ENCODE measurements around the gene NRDE2.

Gene NRDE2

DNA sequence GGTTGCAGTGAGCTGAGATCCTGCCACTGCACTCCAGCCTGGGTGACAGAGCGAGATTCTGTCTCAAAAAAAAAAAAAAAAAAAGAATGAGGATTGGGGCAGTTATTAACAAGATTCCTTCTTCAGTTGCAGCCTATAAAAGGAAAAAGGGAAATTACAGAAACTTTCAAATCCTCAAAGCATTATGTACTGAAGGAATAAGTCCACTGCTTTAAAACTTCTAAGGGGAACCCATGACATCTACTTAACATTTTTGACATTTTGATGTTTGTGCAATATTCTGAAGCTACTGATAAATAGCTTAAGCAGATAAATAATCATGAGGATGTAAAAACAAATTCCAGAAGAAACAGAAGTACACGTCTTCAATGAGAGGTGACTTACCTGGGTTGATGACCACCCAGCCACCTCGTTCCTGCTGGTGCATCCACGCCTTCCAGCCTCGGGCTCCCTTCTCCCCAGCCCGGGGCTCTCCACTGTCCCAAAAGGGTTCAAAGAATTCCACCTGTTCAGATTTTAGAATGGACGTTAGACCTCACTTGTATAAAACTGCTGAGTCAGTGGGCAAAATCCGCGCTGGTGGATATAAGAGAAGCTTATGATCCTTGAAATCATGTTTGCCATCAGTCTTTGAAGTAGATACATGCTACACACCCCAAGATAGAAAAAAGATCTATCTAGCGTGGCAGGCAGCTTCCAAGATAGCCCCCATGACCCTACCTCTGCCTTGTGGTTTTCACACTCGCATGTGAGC lies 33.7 kb downstream of the NRDE2 start:
- no peak for DNase-seq

DNA sequence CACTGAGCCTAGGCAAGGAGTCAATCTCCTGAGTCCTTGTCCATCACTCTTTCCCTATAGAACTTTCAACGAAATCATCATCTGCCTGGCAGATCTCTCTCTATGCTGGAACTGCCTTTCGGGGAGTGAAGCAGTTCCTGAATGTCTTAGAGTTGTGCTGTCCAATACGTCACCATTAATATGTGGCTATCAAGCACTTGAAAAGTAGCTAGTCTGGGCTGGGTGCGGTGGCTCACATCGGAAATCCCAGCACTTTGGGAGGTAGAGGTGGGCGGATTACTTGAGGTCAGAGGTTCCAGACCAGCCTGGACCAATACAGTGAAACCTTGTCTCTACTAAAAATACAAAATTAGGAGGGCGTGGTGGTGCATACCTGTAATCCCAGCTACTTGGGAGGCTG lies 35.1 kb downstream of the NRDE2 start:
- DNase-seq: no peak

DNA sequence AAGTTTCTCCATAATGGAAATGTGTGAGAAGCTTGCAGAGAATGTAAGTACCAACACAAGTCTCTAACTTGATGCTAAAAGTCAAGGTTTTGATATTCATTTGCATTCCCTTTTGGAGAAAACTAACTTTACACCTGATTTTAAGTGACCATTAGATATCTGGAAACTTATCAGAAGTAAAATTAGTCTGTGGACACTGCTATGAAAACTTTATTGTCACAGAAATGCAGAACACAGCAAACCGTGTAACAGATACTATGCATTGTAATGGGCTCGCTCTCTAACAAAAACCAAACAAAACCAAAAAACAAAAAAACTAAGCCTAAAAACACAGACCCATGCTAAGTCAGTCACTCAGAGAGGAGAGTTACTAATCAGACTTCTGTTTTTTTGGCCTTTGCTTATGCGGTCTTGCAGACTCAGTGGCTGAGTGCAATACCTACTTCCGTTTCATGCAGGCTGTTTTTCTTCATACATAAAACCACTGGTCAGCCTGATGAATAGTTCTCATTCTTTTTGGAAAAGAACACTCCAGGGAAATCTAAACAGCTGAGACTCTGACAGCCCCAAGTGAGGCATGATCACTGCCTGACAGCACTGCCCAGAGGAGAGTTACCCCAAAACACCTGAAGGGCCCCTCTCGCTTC lies 35.7 kb downstream of the NRDE2 start:
- no peak for DNase-seq

DNA sequence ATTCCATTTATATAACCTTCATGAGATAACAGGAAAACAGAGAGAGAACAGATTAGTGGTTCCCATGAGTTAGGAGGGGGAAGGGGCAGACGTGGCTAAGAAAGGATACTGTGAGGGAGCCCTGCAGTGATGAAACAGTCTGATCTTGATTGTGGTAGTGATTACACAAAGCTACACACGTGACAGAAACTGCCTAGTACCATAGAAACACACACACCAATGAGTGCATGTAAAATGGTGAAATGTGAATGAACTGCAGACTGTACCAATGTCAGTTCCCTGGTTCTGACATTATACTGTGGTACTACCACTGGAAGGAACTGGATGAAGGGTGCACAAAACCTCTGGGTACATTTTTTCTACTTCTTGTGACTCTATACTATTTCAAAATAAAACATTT lies 36.9 kb downstream of the NRDE2 start:
- DNase-seq: no peak

DNA sequence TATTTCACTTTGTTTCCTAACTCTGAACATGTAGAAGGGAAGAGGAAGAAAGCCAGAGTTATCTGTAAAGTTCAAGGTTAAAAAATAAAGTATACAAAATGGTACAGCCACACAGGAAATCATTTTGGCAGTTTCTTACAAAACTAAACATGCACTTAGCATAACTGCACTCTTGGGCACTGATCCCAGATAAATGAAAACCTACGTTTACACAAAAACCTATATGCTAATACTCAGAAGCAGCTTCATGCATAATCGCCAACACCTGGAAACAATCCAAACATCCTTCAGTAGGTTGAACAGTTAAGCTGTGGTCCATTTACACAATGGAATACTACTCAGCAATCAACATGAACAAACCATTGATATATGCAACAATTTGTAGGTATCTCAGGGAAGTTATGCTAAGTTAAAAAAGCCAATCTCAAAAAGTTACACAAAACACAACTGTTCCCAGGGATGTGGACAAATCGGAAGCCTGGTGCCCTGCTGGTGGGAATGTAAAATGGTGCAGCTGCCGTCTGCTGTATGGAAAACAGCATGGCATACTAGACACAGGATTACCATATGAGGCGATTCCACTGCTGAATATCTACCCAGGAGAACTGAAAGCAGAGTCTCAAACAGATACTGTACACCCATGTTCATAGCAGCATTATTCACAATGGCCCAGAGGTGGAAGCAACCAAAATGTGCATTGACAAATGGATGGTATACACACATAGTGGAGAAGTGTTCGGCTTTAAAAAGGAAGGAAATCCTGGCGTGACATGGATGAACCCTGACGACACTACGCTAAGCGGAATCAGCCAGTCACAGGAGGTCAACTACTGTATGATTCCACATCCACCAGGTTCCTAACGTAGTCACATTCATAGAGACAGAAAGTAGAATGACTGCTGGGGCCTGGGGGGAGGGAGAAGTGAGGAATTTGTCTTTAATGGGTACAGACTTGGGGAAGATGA lies 37.7 kb downstream of the NRDE2 start:
- no peak for DNase-seq

DNA sequence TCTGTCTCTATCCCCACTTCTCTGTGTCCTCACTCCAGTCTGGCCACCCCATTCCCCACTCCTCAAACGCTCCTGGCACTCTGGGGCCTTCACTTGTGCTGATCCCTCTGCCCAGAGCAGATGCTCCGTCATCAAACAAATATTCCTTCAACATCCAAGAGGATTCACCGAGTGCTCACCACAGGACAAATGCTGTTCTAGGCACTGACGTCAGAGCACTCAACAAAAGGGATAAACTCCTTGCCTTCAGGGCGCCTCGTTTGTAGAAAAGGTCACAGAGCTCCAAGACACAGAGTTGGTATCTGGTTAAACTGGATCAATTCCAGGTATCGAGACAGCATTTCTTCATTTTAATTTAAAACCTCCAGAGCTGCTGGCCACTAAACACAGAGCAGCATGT lies 40.0 kb downstream of the NRDE2 start:
- DNase-seq: no peak

DNA sequence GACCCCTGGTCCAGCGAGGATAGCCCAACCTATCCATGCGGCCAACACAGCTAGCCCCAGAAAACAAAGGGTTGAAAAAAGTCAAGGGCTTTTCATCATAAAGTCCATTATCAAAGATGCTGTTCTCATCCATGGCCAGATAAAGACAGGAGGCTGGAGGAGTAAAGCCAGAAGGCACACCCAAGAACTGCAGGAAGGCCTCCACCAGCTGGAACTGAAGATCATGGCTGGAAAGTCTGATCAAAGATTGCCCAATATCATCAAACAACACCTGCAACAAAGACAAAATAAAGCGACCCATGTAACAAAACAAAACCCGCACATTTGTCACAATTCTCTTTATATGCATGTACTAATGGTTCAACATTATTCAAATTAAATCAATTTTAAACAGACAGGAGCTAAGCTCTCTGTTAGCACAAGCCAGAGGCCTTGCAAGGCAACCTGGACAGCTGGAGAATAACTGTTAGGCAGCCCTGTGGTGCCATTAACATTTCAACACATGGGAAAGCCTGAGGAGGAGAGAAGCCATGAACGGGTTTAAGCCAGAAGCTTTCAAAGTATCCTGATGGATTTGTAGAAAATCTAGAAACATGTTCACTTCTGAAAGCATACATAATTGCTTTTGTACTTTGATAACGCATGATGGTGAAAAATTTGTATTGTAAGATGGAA lies 41.3 kb downstream of the NRDE2 start:
- no peak for DNase-seq

DNA sequence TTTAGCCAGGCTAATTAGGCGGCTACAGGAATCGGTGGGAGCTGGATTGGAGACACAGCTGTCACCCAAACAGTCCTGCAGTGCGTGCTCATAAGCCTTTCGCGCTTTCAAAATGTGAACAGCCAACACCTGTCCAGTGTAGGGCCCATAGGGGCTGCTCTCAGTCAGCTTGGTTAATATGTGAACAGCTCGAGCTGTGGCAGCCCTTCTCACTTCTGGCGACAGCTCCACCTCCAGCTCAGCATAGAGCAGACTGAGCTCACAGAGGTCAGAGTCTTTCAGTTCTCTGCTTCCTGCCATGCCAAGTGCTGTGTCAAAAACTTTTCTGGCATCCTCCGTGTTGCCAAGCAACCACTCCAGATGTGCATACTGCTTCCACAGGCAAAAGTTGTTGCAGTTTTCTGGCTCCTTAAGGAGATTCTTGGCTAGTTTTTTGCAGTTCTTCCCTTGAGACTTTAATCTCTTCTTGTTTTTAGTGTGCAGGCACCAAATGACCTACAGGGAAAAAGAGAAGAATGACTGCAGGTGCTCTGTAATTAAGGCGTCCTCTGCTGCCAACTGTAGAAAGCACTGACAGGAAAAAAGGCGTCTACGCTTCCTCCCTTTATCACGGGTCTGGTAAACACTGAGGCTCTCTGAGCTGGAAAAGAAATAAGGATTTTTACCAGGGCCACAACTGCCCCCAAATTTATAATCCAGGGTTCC lies 42.9 kb downstream of the NRDE2 start:
- no peak for DNase-seq

DNA sequence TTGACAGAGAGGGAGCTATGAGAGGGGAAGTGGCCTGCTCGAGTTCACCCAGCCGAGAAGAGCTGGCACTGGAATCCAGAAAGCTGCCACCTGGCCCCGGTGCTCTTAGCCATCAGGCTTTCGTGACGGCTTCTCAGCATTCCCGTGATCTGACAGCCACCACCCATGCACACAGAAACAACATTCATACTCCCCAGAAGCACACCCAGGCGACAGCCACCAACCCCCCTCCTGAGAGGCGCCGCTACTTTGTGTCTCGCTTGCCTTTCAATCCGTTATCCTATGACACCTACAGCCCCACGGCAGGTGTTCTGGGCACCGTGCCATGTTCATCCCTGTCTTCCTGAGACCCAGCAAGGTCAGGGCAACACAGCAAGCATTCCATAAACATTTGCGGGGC lies 44.0 kb downstream of the NRDE2 start:
- DNase-seq: peak; percentile 17

DNA sequence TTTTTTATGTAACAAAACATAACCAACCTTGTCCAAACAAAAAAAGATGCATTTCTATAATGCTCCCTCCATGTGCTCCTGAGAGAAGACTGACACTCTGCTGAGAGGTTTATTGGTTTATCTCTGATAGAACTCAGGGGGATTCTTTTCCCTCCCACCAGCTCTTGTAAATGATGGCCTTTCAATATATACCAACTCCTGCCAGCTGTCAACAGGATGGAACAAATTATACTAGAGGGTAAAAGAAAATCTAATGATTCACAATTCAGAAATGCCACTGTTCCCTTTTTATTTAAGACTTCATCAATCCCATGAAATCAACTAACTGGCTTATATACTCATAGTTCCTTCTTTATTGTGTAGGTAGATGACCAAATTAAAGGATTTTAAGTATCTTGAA lies 50.0 kb downstream of the NRDE2 start:
- DNase-seq: no peak

DNA sequence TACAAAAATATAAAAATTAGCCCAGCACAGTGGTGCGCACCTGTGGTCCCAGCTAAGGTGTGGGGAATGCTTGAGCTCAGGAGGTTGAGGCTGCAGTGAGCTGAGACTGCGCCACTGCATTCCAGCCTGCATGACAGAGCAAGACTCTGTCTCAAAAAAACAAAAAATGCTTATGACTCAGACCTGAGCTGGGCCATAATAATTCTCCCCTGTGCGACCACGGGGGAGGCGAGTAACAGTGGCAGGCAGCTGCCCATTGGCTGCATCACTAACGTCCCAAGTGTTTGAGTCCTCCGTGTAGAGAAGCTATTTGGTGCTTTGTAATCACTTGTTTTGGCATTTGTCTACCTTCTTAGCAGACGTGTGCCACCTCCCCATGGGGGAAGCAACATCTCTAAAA lies 50.5 kb downstream of the NRDE2 start:
- no peak for DNase-seq

DNA sequence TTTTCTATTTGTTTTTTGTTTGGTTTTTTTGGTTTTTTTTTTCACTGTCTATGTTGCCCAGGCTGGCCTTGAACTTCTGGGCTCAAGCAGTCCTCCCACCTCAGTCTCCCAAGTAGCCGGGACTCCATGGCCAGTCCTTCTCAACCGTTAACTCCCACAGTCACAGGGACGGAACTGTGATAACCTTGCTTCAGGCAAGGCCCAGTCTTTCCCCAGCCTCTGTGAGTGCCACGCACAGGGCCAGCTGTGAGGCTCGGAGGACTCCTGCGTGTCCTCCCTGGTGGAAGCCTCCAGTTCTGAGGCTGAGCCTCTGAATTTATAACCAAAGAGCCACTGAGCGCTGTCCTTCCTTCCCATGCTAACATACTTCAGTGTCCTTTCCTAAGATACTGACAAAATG lies 51.6 kb downstream of the NRDE2 start:
- DNase-seq: no peak

DNA sequence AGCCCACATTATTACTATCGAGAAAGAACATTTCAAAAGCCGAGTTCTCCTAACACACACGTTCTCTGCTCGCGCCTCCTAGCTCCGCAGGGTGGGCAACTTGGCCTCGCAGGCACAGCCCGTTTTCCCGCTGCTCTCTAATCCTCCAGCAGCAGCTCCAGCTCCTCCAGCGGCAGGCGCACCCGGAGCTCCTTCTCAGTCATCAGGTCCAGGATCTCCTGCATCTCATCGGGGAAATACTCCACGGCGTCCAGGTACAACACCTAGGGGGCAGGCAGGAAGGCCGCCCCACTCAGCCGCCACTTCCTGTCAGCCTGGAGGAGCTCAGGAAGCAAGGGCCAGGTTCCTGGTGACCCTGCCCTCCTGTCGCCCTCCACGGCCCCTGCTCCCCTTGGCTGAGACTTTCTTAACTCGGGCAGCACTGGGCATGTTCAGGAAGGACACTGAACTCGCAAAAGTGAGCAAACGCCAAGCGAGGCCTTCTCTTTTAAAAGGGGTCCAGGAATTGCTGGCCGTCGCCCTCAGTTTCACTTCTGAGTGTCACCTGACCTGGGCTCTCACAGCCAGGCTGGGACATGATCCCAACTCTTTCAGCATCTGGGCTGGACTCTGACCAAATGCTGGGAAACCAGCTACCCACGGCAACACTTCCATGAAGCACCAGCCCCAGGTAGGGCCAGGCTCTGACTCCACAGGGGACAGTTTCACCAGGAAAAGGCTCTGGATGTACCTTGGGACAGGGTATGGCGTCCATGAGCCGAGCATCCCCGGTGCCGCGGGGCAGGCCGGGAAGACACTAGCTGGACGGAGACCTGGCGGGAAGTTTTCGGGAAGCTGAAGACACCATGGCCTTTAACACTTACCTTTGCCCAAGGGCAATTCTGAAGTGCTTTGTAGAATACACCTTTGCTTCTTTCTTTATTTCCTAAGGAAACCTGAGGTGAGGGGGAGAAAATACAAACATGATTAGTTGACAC lies 53.3 kb downstream of the NRDE2 start:
- DNase-seq: no peak

DNA sequence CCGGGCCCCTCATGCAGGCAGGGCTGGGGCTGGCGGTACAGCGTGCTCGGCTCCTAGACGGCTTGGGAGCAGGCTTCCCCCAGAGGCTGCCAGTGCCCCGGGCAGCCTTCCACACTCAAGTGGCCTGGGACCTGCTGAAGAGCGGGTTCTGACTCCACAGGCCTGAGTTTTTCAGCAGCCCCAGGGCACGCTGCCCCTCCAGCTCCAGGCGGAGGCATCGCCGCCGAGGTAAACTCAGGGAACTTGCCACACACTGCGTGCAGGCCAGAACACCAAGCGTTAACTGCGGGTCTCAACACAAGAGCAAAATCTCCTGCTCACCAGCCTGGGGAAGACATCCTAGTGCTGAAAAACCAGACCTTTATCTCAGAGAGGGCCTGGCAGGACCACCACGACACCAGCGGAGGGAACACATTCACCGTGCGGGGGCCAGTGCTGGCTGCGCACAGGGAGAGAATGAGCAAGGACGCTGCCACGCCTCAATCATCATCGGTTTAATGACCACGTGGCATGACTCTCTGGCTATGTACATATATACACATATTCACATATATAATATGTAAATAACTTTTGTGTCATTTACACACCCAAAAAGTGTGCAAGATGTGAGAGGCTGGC lies 54.1 kb downstream of the NRDE2 start:
- no peak for DNase-seq

DNA sequence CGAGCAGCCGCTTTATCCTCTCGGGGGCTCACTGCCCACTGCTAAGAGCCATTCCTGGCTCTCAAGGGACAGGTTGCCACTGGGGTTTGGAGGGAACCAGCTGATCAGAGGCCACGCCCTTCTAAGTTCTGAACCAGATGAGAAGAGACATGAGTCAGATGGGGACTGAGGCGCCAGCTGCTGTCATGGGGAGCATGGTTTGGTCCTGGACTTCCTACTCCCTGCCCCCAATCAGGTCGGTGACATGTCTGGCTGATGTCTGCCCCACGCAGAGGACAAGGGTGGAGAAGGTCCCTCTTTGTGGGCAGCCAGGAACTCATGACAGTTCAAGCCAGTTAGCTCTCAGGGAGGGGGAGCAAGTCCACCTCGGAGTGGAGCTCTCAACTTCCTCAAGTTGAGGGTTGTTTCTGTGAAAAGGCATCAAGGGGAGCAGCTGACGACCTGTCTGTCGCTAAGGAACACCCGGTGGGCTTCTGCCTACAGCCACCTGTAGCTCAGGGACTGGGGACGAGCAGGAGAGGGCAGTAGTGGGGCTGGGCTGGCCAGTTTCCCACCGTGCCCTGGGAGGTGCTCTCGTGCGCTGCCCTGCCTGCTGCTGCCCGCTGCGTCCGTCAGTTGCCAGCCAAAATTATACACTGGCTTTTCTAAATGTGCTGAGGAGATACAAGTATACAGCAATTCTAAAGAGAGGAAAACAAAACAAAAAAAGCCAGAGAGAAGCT lies 54.9 kb downstream of the NRDE2 start:
- DNase-seq: no peak

DNA sequence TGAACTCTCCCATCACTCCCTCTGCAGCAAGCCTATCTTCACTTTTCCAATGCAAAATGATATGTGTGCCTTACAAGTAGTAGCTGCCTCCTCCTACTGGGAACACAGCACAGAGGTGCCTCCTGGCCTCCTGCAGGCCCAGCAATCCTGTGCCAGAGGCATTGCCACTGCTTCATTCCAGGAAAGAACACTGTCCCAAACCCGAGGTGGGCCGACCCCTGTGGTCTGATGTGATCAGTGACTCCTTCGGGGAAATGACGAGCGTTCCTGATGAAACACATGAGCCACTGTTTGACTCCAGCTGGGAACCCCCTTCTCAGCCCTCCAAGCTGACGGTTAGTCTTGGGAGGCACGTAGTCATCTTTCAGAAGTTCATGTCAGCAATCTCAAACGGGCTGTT lies 55.9 kb downstream of the NRDE2 start:
- no peak for DNase-seq

DNA sequence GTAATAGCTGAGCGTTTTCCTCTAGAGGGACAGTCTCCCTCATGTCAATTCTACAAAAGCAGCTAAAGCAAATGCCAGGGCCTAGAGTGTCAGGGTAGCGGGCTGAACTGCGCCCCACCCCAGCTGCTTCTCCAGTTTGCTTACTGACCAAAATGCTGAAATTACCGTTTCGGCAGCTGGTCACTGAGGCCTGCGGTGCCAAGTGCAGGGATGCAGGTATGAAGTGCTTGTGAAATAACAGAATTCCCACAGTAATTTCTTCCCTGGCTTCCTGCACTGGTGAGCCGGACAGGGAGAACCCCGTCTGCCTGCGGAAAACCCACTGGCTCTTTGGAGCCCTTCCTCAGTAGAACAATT lies 56.3 kb downstream of the NRDE2 start:
- no peak for DNase-seq

DNA sequence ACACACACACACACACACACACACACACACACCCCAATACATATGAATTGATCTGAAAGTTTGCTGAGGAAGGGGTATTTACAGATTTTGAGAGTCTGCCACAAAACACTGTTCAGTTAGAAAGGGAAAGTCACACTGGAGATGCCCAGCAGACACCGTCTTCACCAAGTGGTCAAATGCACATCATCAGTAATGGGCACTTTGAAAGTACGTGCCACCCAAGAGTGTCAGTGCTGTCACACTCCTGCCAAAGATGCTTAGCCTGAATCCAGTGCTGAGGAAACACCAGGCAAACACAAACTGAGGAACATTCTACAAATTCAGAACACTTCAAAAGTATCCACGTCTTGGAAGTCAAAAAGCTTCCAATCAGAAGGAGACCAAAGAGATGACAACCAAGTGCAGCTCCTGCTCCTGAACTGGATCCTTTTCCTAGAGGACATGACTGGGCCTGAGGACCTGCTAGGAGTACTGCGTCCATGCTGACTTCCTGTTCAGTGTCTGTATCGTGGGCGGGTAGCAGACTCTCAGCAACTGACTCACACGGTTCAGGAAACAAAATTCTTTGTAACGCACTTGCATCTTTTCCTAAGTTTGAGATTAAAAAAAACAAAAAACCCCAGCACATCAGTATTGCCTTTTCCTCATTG lies 56.8 kb downstream of the NRDE2 start:
- no peak for DNase-seq

DNA sequence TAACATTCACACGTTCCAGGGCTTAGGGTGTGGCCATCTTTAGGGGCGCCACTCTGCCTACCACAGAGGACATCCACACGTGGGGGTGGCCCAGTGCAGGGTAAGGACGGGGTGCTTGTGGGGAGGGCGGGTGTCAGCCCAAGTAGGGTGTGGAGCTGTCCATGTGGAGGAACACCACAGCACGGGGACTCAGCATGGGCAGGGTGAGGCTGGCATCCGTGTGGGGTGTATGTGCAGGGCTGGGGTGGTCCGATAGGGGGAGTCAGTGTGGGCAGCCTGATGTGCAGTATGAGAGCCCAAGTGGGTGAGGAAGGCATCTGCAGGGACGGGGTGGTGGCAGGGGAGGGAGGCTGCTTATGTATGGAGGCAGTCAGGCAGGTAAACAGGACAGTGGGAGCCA lies 57.7 kb downstream of the NRDE2 start:
- no peak for DNase-seq

DNA sequence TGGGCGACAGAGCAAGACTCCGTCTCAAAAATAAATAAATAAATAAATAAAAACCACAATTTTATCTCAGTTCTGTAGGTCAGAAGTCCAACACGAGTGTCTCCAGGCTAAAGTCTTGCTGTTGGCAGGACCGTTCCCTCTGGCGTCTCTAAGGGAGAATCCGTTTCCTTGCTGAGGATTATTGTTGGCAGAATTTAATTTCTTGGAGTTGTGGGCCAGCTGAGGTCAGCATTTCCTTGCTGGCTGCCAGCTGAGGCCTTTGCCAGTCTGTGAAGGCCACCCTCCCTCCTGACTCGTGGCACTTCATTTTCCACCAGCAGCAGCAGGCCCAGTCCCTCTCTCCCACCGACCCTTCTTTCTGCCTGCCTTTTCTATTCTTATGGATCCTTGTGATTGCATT lies 58.2 kb downstream of the NRDE2 start:
- no peak for DNase-seq
